Activated CD8-positive, alpha-beta T cell treated with anti-CD3 and anti-CD28 coated beads, Interleukin-2, amount 10 ng/mL, durations not matched to agents 7 days and 5 days (primary cell): ENCODE results near the gene SLC27A6. TPM values are rescaled to one million over a fixed set of nuclear protein-coding genes. Genes with fewer than 3 reads are reported as not detected.

Experiments
- ATAC-seq: fragments of 150-1000 bp; cut with Tn5 transposase; one replicate; pipeline ENCODE4 v1.10.0; 2021; ENCODE audit warnings: moderate library complexity
- CTCF ChIA-PET: fragments of 350-600 bp; sonication (Branson Sonifier 250); formaldehyde crosslinking; loops from one replicate; lab custom pipeline; 2021; ENCODE audit warnings: antibody characterized with exemption; lab: Charles Lee
- POLR2A ChIA-PET: fragments of 350-600 bp; sonication (Branson Sonifier 250); formaldehyde crosslinking; loops from one replicate; lab custom pipeline; 2021; ENCODE audit warnings: antibody characterized with exemption; lab: Charles Lee
- DNase-seq: peaks from one replicate; pipeline ENCODE4 v3.0.0-alpha.2; 2020
- H3K27ac Mint-ChIP-seq: one replicate; pipeline ENCODE4 v1.8.0; 2021; ENCODE audit warnings: mild to moderate bottlenecking, mixed read lengths
- H3K27me3 Mint-ChIP-seq: one replicate; pipeline ENCODE4 v1.8.0; 2021; ENCODE audit warnings: low read depth, mixed read lengths
- H3K36me3 Mint-ChIP-seq: one replicate; pipeline ENCODE4 v1.8.0; 2021; ENCODE audit warnings: low read depth, mixed read lengths
- H3K4me1 Mint-ChIP-seq: one replicate; pipeline ENCODE4 v1.8.0; 2021; ENCODE audit warnings: low read depth, mixed read lengths
- H3K4me3 Mint-ChIP-seq: one replicate; pipeline ENCODE4 v1.8.0; 2021; ENCODE audit warnings: mild to moderate bottlenecking, mixed read lengths
- H3K9me3 Mint-ChIP-seq: one replicate; pipeline ENCODE4 v1.8.0; 2022; ENCODE audit warnings: mixed read lengths; ENCODE audit not compliant: insufficient read depth
- total RNA-seq, 2 experiments: library from RNA; stranded (reverse); gene quantifications; one replicate each; pipeline ENCODE4 v1.2.3, GENCODE V29; 2021

Gene SLC27A6
- total RNA-seq, 2 experiments from 2014 or later: not detected

DNA sequence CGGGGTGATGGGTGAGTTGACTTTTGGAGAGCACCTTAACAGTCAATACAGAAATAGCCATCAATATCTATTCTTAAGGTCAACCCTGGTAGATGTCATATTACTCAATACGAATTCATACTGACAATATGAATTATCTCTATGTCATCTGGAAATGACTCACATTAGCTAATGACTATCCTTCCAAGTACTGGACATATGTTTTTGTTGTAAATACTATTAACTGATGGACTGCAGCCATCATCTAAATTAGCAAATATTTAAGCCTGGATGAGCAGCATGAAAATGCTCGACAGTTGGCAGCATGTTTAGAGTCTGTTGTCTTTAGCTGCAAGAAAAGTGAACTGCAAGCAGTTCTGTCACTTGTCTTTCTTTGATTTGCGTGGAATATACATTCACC is 109.6 kb downstream of the SLC27A6 start:
- POLR2A ChIA-PET: no interaction called here
- H3K4me3 Mint-ChIP-seq: no peak overlapping the region
- peaks cover 2% of the 10 kb centered on the region for H3K27me3 Mint-ChIP-seq
- H3K27ac Mint-ChIP-seq: no peak overlapping the region
- no peaks in the 10 kb centered on the region for H3K9me3 Mint-ChIP-seq
- DNase-seq: no peak
- CTCF ChIA-PET: no interaction called here
- no peaks in the 10 kb centered on the region for H3K36me3 Mint-ChIP-seq
- H3K4me1 Mint-ChIP-seq: no peaks in the 10 kb centered on the region
- ATAC-seq: no peak

DNA sequence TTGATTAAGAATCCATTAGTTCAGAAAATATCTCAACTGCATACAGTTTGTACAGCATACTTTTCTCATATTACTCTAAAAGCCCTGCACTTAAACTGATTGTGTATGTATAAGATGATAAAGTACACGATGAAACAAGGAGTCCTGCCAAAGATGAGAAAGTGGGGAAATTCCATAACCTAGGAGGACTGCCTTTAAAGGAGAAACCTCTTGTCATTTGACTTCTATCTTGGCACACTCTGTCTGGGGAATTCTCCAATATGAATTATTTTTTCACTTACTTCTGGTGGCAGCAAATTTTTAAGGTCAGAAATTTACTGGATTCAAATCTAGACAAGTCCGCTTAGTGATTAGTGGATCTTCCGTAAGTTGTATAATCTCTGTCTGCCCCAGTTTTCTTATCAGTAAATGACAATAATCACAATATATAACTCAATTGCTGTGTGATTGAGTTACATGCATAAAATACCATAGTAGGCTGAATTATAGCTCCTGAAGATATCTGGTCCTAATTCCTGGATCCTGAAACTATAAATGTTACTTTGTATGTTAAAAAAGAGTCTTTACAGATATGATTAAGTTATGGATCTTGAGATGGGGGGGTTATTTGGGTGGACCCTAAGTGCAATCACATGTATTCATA is 112.3 kb downstream of the SLC27A6 start:
- no peak for DNase-seq
- peaks cover 4% of the 10 kb centered on the region for H3K27me3 Mint-ChIP-seq
- H3K4me3 Mint-ChIP-seq: no peak overlapping the region
- H3K4me1 Mint-ChIP-seq: no peaks in the 10 kb centered on the region
- ChIA-PET CTCF (no interaction called here), POLR2A (no interaction called here)
- ATAC-seq: no peak
- H3K27ac Mint-ChIP-seq: no peak overlapping the region
- no peaks in the 10 kb centered on the region for H3K9me3 Mint-ChIP-seq
- H3K36me3 Mint-ChIP-seq: no peaks in the 10 kb centered on the region

DNA sequence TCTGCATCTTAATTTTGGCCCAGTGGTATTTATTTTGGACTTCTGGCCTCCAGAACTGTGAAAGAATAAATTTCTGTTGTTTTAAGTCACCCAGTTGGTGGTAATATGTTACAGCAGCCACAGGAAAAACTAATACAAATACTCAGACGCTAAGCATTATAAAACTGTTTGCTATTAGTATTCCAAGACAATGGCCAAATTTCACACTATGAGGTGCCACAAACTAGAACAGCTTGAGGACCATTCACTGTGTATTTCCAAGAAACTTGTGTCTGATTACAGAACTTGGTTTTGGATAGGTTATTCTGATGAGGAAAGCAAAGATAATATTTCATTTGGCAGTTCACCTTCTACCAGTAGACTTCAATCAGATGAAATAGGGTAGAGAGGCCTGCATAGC is 113.0 kb downstream of the SLC27A6 start:
- ATAC-seq (no peak), DNase-seq (no peak)
- H3K4me3 Mint-ChIP-seq: no peak overlapping the region
- no peaks in the 10 kb centered on the region for H3K9me3 Mint-ChIP-seq
- ChIA-PET POLR2A (no interaction called here), CTCF (no interaction called here)
- no peaks in the 10 kb centered on the region for H3K4me1 Mint-ChIP-seq
- H3K36me3 Mint-ChIP-seq: no peaks in the 10 kb centered on the region
- H3K27me3 Mint-ChIP-seq: peaks cover 4% of the 10 kb centered on the region
- no peak overlapping the region for H3K27ac Mint-ChIP-seq

DNA sequence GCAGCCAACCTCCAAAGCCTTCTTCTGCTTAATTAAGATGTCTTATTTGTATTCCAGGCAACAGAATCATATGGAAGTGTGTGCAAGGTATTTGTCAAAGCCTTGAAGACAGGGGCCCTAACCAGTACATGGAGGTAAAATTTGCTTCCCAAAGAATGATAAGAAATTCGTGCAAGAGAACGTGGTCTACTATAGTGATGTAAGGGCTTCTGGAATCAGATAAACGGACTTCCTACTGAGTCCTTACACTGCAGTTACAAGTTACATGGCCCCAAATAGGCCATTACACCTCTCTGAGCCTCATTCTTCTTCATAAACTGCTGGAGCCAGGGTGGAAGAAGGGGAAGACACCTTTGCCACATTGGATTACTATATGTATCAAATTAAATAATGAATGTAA is 113.4 kb downstream of the SLC27A6 start:
- H3K27me3 Mint-ChIP-seq: peaks cover 5% of the 10 kb centered on the region
- H3K27ac Mint-ChIP-seq: no peak overlapping the region
- ChIA-PET POLR2A (no interaction called here), CTCF (no interaction called here)
- H3K36me3 Mint-ChIP-seq: no peaks in the 10 kb centered on the region
- H3K4me1 Mint-ChIP-seq: no peaks in the 10 kb centered on the region
- DNase-seq (no peak), ATAC-seq (no peak)
- no peaks in the 10 kb centered on the region for H3K9me3 Mint-ChIP-seq
- H3K4me3 Mint-ChIP-seq: no peak overlapping the region

DNA sequence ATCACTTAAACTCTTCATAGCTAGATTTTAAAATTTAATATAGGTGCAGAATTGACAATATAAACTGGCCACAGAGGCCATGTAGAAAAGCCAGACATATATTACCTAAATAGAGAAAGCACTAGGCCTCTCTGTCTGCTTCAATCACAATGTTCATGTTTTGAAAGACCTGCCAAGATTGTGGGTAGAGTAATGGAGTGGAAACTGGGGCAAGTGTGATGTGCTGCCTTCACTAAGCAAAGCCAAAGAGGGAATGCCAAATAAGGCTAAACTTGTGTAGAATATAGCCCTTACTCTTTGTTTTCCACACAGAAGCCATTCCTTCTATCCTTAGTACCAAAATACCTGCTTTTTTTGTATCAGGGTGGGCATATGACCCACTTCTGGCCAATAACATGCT is 114.2 kb downstream of the SLC27A6 start:
- Mint-ChIP-seq H3K4me3 (no peak overlapping the region), H3K27me3 (peaks cover 5% of the 10 kb centered on the region), H3K36me3 (no peaks in the 10 kb centered on the region), H3K27ac (no peak overlapping the region), H3K4me1 (no peaks in the 10 kb centered on the region), H3K9me3 (no peaks in the 10 kb centered on the region)
- ChIA-PET POLR2A (no interaction called here), CTCF (no interaction called here)
- DNase-seq (no peak), ATAC-seq (no peak)

DNA sequence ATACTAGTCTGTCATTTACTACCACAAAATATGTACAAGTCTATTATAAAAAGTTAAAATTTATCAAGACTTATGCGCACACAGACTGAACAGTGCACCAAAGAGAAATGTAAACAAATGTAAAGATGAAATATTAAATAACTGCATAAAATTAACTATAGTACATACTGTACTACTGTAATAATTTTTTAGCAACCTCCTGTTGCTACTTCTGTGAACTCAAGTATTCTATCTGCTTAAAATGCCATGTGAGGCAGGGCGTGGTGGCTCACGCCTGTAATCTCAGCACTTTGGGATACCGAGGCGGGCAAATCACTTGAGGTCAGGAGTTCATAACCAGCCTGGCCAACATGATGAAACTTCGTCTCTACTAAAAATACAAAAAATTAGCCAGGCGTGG is 115.5 kb downstream of the SLC27A6 start:
- POLR2A ChIA-PET: no interaction called here
- Mint-ChIP-seq H3K9me3 (no peaks in the 10 kb centered on the region), H3K4me3 (no peak overlapping the region), H3K36me3 (no peaks in the 10 kb centered on the region), H3K27ac (no peak overlapping the region), H3K4me1 (no peaks in the 10 kb centered on the region), H3K27me3 (peaks cover 11% of the 10 kb centered on the region)
- CTCF ChIA-PET: no interaction called here
- DNase-seq: no peak
- ATAC-seq: no peak

DNA sequence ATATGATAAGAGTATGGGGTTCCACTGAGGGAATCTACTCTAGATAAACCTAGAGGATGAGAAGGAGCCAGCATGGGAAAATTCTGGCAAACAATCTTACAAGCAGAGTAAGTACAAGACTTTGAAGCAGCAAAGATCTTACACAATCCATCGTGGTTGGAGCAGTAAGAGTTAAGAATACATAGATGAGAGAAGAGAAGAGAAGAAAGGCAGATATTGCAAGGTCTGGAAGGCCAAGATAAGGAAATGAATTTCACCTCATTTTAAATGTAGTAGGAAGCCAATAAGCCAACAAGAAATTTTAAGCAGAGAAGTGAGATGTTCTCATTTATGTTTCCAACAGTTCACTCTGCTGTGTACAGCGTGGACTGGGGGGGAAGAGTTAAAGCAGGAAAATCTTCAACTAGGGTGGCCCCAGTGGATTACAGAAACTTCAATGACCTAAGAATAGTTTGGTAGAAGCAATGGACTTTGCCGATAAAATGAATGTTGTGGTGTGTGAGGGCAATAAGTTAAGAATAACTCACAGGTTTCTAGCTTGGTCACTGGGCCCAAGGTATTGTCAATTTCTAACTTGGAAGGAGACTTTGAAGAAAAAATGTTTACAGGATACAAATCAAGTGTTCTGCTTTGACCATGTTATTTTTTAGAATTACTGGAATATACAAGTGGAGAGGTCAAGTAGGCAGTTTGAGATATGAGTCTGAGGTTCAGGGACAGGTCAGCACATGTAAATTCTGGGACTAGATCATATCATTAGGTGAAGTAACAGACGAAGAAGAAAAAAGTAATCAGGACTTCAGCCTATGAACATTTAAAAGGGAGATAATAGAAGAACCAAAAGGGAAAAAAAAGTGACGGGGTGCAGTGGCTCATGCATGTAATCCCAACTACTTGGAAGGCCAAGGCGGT is 117.2 kb downstream of the SLC27A6 start:
- Mint-ChIP-seq H3K4me1 (no peaks in the 10 kb centered on the region), H3K27ac (no peak overlapping the region), H3K36me3 (no peaks in the 10 kb centered on the region), H3K9me3 (no peaks in the 10 kb centered on the region), H3K27me3 (peaks cover 12% of the 10 kb centered on the region), H3K4me3 (no peak overlapping the region)
- no peak for ATAC-seq
- DNase-seq: no peak
- POLR2A ChIA-PET: no interaction called here
- CTCF ChIA-PET: no interaction called here

Other genes with a start within 250 kb of the SLC27A6 start
- 10 to 100 TPM; 14.7 to 15.6 TPM for gene ISOC1, start 129.3 kb downstream of the SLC27A6 start, total RNA-seq